Measurements from ENCODE around the gene RNASET2.

DNA sequence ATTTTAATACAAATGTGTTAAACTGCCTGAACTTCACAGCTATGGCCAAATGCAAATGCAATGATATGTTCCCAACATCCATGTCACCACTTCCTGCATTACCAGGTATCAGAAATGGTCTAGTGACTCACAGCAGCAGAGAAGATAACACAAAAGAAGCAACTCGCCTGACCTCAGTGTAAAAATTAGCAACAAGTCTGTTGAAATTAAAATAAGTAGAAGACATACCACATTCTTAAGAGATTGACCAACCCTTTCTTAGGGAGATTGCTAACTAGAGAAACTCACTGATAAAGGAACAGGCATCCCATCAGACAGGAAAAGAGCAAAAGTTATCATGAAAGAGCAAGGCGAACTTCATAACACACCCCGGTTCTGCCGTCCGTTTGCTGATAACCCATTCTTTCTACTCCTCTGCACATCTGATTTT, 45.1 kb downstream of the RNASET2 start:
- TF ChIP-seq, protein P1, sequence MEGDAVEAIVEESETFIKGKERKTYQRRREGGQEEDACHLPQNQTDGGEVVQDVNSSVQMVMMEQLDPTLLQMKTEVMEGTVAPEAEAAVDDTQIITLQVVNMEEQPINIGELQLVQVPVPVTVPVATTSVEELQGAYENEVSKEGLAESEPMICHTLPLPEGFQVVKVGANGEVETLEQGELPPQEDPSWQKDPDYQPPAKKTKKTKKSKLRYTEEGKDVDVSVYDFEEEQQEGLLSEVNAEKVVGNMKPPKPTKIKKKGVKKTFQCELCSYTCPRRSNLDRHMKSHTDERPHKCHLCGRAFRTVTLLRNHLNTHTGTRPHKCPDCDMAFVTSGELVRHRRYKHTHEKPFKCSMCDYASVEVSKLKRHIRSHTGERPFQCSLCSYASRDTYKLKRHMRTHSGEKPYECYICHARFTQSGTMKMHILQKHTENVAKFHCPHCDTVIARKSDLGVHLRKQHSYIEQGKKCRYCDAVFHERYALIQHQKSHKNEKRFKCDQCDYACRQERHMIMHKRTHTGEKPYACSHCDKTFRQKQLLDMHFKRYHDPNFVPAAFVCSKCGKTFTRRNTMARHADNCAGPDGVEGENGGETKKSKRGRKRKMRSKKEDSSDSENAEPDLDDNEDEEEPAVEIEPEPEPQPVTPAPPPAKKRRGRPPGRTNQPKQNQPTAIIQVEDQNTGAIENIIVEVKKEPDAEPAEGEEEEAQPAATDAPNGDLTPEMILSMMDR (IDR thresholded peaks at IDR 0.05) = no peak
- TF ChIP-seq EZH2 (IDR thresholded peaks at IDR 0.05) (no peak), EZH2phosphoT487 (IDR thresholded peaks at IDR 0.05) (no peak)

Measured in neural progenitor cell (in vitro differentiated cells).